ENCODE results near the gene TECR. TPM values are rescaled to one million over a fixed set of nuclear protein-coding genes. Genes with fewer than 3 reads are reported as not detected.
A peak's percentile ranks its signal among the peaks of the same experiment; 100 is the strongest.

The TECR gene
- total RNA-seq, 4 donors from 2014 or later: 21.3 to 27.2 (median 24.3) TPM

- 77% methylated on average over 6 of the region's 31 CpGs; no CpG with 5 or more reads in 1 of the 2 donors for WGBS, 2 donors (ENCODE audit: low coverage in 1 of 2)
Observed at GRCh38 chr19:14565765-14566711, 36.6 kb downstream of the TECR start.

GRCh38 chr19:14566712-14567077, 37.3 kb downstream of the TECR start:
- no CpG with 5 or more reads among the region's 18 CpGs for WGBS, 2 donors (ENCODE audit: low coverage in 1 of 2)
- Histone ChIP-seq H3K27ac (no peak overlapping the region), H3K36me3 (peaks cover 0 to 60% of the 10 kb centered on the region in 2 donors), H3K4me3 (no peak overlapping the region), H3K9me3 (no peaks in the 10 kb centered on the region), H3K4me1 (peaks cover 0 to 52% (median 17%) of the 10 kb centered on the region in 3 donors), H3K27me3 (no peaks in the 10 kb centered on the region)
- no peak for ATAC-seq
- no peak for TF ChIP-seq EP300 (IDR thresholded peaks at IDR 0.05)

More at GRCh38 chr19:14565765-14566711, 36.6 kb downstream of the TECR start:
- Histone ChIP-seq H3K27ac (no peak overlapping the region), H3K4me3 (no peak overlapping the region), H3K36me3 (peaks cover 0 to 60% of the 10 kb centered on the region in 2 donors), H3K27me3 (no peaks in the 10 kb centered on the region), H3K9me3 (no peaks in the 10 kb centered on the region), H3K4me1 (peaks cover 0 to 52% (median 15%) of the 10 kb centered on the region in 3 donors)
- no peak for ATAC-seq
- TF ChIP-seq EP300 (IDR thresholded peaks at IDR 0.05): no peak
- TF ChIP-seq POLR2A (IDR thresholded peaks at IDR 0.05): no peak

- 20 to 81% methylated on average over 1 to 4 of the region's 11 CpGs for WGBS, 2 donors (ENCODE audit: low coverage in 1 of 2)
- H3K27me3 ChIP-seq: no peaks in the 10 kb centered on the region
- H3K4me1 ChIP-seq: peaks cover 0 to 50% (median 17%) of the 10 kb centered on the region in 3 donors
- TF ChIP-seq CTCF (IDR thresholded peaks at IDR 0.05) (no peak), EP300 (IDR thresholded peaks at IDR 0.05) (no peak), POLR2AphosphoS5 (IDR thresholded peaks at IDR 0.05) (no peak), POLR2A (IDR thresholded peaks at IDR 0.05) (no peak)
- no peak overlapping the region for H3K27ac ChIP-seq
- no peak overlapping the region for H3K4me3 ChIP-seq
- peaks cover 0 to 60% of the 10 kb centered on the region in 2 donors for H3K36me3 ChIP-seq
- H3K9me3 ChIP-seq: no peaks in the 10 kb centered on the region
- no peak for ATAC-seq
Observed at GRCh38 chr19:14567079-14567478, 37.7 kb downstream of the TECR start.

- peaks cover 0 to 60% (median 17%) of the 10 kb centered on the region in 3 donors for H3K4me1 ChIP-seq
- 32 to 67% methylated on average over 1 to 11 of the region's 22 CpGs for WGBS, 2 donors (ENCODE audit: low coverage in 1 of 2)
- H3K27ac ChIP-seq: peak overlapping the region in 2 of 4 donors; percentile 82 to 84
Observed at GRCh38 chr19:14570864-14571527, 41.6 kb downstream of the TECR start.

GRCh38 chr19:14571695-14572490, 42.5 kb downstream of the TECR start, which contains the start of gene NDUFB7:
NDUFB7 (minus strand) TSS chr19:14572066; CDS start chr19:14572000, 66 bp downstream.
- WGBS, 2 donors (ENCODE audit: low coverage in 1 of 2): 9 to 19% methylated on average over 7 to 9 of the region's 40 CpGs
- peak within 1 kb of the TSS; percentile 97 to 98 for H3K4me3 ChIP-seq
- no peaks in the 10 kb centered on the region for H3K9me3 ChIP-seq
- H3K27ac ChIP-seq: peak within 1 kb of the TSS; percentile 55 to 84 (median 82)
- peaks cover 0 to 60% (median 17%) of the 10 kb centered on the region in 3 donors for H3K4me1 ChIP-seq
- H3K36me3 ChIP-seq: peaks cover 0 to 25% of the 10 kb centered on the region in 2 donors
- no peak for TF ChIP-seq EP300 (IDR thresholded peaks at IDR 0.05)
- TF ChIP-seq CTCF (IDR thresholded peaks at IDR 0.05): peak in 3 of 4 experiments; percentile 60 to 95 (median 72)
- peak; percentile 36 to 63 for TF ChIP-seq POLR2A (IDR thresholded peaks at IDR 0.05)
- TF ChIP-seq POLR2AphosphoS5 (IDR thresholded peaks at IDR 0.05): peak; percentile 75
- peak; percentile 95 for ATAC-seq
- no peaks in the 10 kb centered on the region for H3K27me3 ChIP-seq

More at GRCh38 chr19:14570864-14571527, 41.6 kb downstream of the TECR start:
- ATAC-seq: no peak
- H3K27me3 ChIP-seq: no peaks in the 10 kb centered on the region
- H3K36me3 ChIP-seq: peaks cover 0 to 34% of the 10 kb centered on the region in 2 donors
- H3K9me3 ChIP-seq: no peaks in the 10 kb centered on the region
- H3K4me3 ChIP-seq: peak overlapping the region; percentile 97 to 98
- TF ChIP-seq EP300 (IDR thresholded peaks at IDR 0.05): no peak
